C4-2B (cell line): ENCODE measurements around the gene NAV3.

Experiments used
- H3K27ac ChIP-seq: fragments of 450-650 bp; 2 replicates; pipeline ENCODE4 v1.5.1; 2017
- CTCF ChIP-seq: fragments of 450-650 bp; conservative IDR thresholded peaks from 2 replicates; pipeline ENCODE4 v1.5.1; 2017; ENCODE audit warnings: mild to moderate bottlenecking
- ZFX ChIP-seq: fragments of 450-650 bp; IDR thresholded peaks from 2 replicates; pipeline ENCODE4 v1.6.1; 2017

NAV3 gene

DNA sequence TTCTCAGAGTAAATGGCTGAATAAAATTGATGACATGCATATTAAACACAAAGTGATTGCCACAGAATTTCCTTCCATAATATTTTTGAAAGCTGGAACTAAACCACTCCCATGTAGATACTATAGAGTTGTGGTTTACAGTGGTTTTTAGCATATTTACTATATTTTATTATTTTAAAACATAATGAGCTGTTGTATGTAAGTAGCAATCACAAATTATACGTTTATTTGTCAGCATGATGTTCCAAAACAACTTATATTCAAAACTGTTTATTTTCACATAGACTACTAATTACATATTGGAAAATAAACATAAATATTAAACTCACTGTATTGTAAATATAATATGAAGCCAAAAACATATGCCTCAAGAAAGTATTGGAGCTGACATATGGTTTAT is 77.2 kb downstream of the NAV3 start:
- no peak overlapping the region for H3K27ac ChIP-seq
- no peak for TF ChIP-seq CTCF
- no peak for TF ChIP-seq ZFX

- TF ChIP-seq CTCF (no peak), ZFX (no peak)
- no peak overlapping the region for H3K27ac ChIP-seq
Measured at GRCh38 chr12:77914081-77914488, 83.4 kb downstream of the NAV3 start.

DNA sequence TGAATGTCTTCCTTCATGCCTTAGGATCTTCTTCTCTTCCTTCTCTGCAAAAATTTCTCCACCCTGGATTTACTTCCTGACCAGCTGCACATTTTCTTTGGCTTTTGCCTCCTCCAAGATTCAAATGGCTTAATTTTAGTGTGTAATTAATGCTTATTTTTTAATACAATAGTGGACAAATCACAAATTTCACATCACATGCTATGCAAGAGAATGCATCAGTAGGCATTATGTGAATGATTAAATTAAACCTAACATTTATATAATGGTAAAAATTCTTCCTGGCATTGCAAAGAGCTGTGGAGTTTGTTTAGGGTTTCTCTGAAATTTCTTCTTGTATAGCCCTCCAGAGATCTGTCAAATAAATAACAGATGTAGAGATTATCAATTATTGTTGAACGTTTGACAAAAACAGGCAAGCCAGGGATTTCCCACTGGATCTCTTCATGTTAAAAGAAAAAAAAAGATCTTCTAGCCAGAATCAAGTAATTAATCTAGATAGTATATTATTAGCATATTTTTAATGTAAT is 84.4 kb downstream of the NAV3 start:
- TF ChIP-seq ZFX: no peak
- TF ChIP-seq CTCF: no peak
- no peak overlapping the region for H3K27ac ChIP-seq

DNA sequence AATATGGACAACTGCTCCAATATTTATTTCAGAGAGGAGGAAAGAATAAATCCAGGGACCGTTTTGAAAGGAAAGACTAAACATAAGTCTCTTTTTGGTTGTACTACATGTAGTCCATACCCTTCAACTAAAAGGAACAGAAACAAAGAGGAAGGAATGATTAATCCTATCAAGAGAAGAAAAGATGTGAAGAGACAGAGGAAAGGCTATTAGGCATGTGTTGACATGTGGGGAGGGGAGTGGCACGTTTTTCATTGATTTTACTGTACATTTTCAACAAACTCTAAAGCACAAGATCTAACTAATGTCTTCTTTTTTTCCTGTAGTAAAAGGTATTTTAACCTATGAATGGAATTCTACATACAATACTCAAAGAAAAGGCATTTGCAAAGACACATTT is 85.6 kb downstream of the NAV3 start:
- no peak for TF ChIP-seq CTCF
- no peak for TF ChIP-seq ZFX
- H3K27ac ChIP-seq: no peak overlapping the region

DNA sequence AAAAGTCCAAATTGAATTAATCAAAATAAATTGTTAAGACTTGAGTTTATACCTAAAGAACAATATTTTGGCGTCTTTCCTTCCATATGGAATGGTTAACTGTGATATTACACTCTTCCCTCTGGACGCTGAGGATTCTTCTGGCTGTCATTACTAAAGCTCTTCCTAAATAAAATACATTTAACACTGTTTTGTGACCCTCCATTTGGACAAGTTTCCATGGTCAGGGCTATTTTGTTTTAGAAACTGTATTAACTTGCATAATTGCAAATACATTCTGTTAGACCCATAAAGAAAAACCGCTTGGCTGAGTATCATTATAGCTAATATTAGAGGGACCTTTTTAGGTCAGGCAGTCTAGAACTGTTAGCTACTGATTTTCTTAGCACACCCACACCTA is 87.4 kb downstream of the NAV3 start:
- no peak overlapping the region for H3K27ac ChIP-seq
- TF ChIP-seq ZFX (no peak), CTCF (no peak)

DNA sequence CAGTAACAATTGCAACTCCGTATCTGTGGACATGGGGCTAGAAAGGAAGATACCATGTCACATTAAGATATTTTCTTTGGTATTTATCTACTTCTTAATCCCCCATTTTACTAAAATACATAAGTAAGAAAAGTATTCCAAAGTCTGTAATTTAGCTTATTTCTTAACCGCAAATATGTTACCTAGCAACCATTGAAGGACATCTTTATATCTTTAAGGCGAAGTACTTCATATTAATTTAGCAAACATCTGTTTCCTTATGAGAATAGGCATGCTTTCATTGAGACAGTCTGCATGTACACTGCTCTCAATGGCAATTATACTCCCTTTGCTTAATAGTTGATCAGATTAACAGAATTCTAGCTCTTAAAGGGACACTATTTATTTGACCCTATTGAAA is 88.8 kb downstream of the NAV3 start:
- no peak overlapping the region for H3K27ac ChIP-seq
- TF ChIP-seq CTCF (no peak), ZFX (no peak)

DNA sequence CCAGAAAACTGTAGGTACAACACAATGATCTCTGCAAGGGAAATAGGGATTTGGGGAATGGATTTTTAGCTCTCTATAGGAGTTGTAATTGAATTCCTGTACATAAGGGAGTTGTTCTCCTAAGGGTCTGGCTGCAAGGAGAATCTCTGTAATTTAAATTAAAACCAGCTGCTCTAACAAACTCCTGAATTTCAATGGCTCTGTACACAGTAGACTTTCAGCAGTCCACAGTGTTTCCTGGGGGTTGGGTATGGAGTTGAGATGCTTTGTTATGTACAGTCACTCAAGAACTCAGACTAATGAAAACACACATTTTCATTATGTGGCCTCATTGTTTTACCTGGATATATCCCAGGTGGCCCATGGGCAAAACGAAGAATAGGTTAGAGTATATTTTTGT is 93.2 kb downstream of the NAV3 start:
- TF ChIP-seq ZFX: no peak
- no peak for TF ChIP-seq CTCF
- no peak overlapping the region for H3K27ac ChIP-seq
